ENCODE data around the gene SLC25A12.
"Not testable (repeated sequence)": the region's sequence is repeated elsewhere in the genome, so short reads cannot be mapped to it uniquely, and the experiment has no call there.

The SLC25A12 gene

GRCh38 chr2:171788316-171788993 lies 105.6 kb downstream of the SLC25A12 start:
- Histone ChIP-seq H3K4me1 (ENCODE audit: insufficient read depth, low read length) (peaks cover 38% of the 10 kb centered on the region), H3K9me3 (ENCODE audit: insufficient read depth, low read depth, low read length) (no peaks in the 10 kb centered on the region), H3K27me3 (ENCODE audit: insufficient read depth, low read length) (no peaks in the 10 kb centered on the region), H3K36me3 (ENCODE audit: insufficient read depth, low read length) (peaks cover 15% of the 10 kb centered on the region; the same call in 1 of the 2 replicates), H3K9ac (ENCODE audit: low read depth, low read length) (no peak overlapping the region), H3K27ac (ENCODE audit: low read depth, low read length) (peak overlapping the region; percentile 85; the same call in 1 of the 2 replicates), H3K4me3 (ENCODE audit: low read length) (no peak overlapping the region)
- 14% methylated on average over 6 of the region's 7 CpGs for WGBS

DNA sequence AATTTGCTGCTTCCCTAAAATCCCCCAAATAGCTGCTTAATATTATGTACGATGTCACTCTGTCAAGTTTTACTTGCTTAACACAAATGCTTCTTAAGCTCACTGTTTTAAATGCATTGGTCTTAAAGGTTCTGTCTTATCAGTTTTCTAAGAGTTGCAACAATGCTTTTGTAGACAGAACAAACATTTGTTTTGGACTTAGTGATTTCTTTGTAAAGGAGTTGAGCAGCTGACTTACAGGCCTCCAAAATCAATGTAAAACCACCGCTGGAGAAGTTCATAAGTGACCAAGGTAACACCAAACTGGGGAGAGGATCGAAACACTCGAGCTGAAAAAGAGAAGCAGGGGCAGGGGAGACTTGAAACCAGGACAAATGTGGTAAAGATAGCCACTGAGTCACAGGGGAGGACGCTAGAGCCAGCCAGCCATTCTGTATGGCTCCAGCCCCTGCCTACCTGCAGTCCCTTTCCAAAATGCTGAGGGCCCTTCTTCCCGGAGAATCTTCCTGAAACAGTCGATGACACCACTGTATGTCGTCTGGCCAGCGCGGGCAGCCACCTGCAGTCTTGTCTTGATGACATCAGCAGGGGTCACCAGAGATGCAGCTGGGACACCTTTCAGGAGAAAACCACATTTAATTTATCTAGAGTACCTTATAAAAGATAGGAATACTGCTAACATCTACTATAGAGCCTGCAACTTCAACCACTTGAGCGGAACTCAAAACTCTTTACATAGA lies 106.5 kb downstream of the SLC25A12 start:
- Histone ChIP-seq H3K27me3 (ENCODE audit: insufficient read depth, low read length) (no peaks in the 10 kb centered on the region), H3K9me3 (ENCODE audit: insufficient read depth, low read depth, low read length) (no peaks in the 10 kb centered on the region), H3K27ac (ENCODE audit: low read depth, low read length) (peak overlapping the region; percentile 39; the same call in 1 of the 2 replicates), H3K9ac (ENCODE audit: low read depth, low read length) (no peak overlapping the region), H3K4me3 (ENCODE audit: low read length) (no peak overlapping the region), H3K36me3 (ENCODE audit: insufficient read depth, low read length) (peaks cover 15% of the 10 kb centered on the region; the same call in 1 of the 2 replicates), H3K4me1 (ENCODE audit: insufficient read depth, low read length) (peaks cover 28% of the 10 kb centered on the region)
- WGBS: 59% methylated on average over 10 of the region's 11 CpGs

- Histone ChIP-seq H3K27ac (ENCODE audit: low read depth, low read length) (no peak overlapping the region), H3K27me3 (ENCODE audit: insufficient read depth, low read length) (no peaks in the 10 kb centered on the region), H3K4me3 (ENCODE audit: low read length) (no peak overlapping the region), H3K4me1 (ENCODE audit: insufficient read depth, low read length) (peaks cover 27% of the 10 kb centered on the region), H3K9ac (ENCODE audit: low read depth, low read length) (no peak overlapping the region), H3K36me3 (ENCODE audit: insufficient read depth, low read length) (peaks cover 20% of the 10 kb centered on the region; the same call in 1 of the 2 replicates), H3K9me3 (ENCODE audit: insufficient read depth, low read depth, low read length) (peaks cover 4% of the 10 kb centered on the region; the same call in 1 of the 2 replicates)
- WGBS: 65% methylated on average over 3 of the region's 3 CpGs
Measured at GRCh38 chr2:171785450-171785849, 108.6 kb downstream of the SLC25A12 start.

DNA sequence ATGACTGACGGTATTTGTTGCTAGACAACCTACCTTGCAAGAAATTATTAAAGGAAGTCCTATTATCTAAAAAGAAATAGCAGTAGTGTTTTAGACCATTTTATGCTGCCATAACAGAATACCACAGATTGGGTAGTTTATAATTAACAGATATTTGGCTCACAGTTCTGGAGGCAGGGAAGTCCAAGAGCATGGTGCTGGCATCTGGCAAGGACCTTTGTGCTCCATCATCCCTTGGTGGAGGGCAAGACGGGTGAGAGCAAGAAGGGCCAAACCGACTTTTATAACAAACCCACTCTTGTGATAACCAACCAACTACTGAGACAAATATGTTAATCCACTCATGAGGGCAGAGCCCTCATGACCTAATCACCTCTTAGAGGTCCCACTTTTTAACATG lies 115.5 kb downstream of the SLC25A12 start:
- Histone ChIP-seq H3K9ac (ENCODE audit: low read depth, low read length) (no peak overlapping the region), H3K27me3 (ENCODE audit: insufficient read depth, low read length) (no peaks in the 10 kb centered on the region), H3K9me3 (ENCODE audit: insufficient read depth, low read depth, low read length) (peaks cover 21% of the 10 kb centered on the region; the same call in 1 of the 2 replicates), H3K4me3 (ENCODE audit: low read length) (no peak overlapping the region), H3K36me3 (ENCODE audit: insufficient read depth, low read length) (0 out of 2 replicates have a peak, but pooled peaks cover 5% of the 10 kb centered on the region), H3K4me1 (ENCODE audit: insufficient read depth, low read length) (no peaks in the 10 kb centered on the region), H3K27ac (ENCODE audit: low read depth, low read length) (no peak overlapping the region)
- WGBS: 91% methylated on average over 2 of the region's 3 CpGs

- H3K27ac ChIP-seq (ENCODE audit: low read depth, low read length); H3K27me3 ChIP-seq (ENCODE audit: insufficient read depth, low read length); H3K4me1 ChIP-seq (ENCODE audit: insufficient read depth, low read length); H3K9ac ChIP-seq (ENCODE audit: low read depth, low read length); H3K36me3 ChIP-seq (ENCODE audit: insufficient read depth, low read length); H3K4me3 ChIP-seq (ENCODE audit: low read length): not testable (repeated sequence)
- 98% methylated on average over 31 of the region's 35 CpGs for WGBS
- peaks cover 41% of the 10 kb centered on the region for H3K9me3 ChIP-seq (ENCODE audit: insufficient read depth, low read depth, low read length)
Measured at GRCh38 chr2:171774581-171774980, 119.5 kb downstream of the SLC25A12 start.

DNA sequence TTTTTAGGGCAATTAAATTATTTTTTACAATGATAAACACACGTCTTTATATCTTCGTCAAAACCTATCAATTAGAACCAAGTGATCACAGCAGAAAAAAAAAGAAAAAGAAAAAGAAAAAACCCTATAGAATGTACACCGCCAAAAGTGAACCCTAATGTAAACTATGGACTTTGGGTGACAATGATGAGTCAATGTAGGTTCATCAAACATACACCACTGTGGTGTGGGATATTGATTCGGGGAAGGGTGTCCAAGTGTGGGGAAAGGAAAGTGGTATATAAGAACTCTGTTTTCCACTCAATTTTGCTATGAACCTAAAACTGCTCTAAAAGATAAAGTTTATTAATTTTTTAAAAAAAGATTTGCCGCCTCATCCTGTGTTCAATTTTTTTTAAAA lies 121.7 kb downstream of the SLC25A12 start:
- 94% methylated on average over 3 of the region's 5 CpGs for WGBS
- H3K27me3 ChIP-seq (ENCODE audit: insufficient read depth, low read length): no peaks in the 10 kb centered on the region

DNA sequence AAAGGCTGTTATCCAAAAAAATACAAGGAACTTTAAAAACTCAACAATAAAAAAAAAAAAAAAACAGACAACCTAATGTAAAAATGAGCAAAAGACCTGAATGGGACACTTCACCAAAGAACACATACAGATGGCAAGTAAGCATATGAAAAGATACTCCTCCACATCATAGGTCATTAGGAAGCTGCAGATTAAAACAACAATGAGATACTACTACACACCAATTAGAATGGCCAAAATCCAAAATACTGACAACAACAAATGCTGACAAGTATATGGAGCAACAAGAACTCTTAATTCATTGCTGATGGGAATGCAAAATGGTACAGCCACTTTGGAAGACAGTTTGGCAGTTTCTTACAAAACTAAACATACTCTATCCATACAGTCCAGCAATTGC lies 122.6 kb downstream of the SLC25A12 start:
- no peak overlapping the region for H3K4me3 ChIP-seq (ENCODE audit: low read length)
- H3K9me3 ChIP-seq (ENCODE audit: insufficient read depth, low read depth, low read length): peaks cover 28% of the 10 kb centered on the region
- H3K27ac ChIP-seq (ENCODE audit: low read depth, low read length): no peak overlapping the region
- H3K9ac ChIP-seq (ENCODE audit: low read depth, low read length): no peak overlapping the region
- no peaks in the 10 kb centered on the region for H3K27me3 ChIP-seq (ENCODE audit: insufficient read depth, low read length)
- no peaks in the 10 kb centered on the region for H3K4me1 ChIP-seq (ENCODE audit: insufficient read depth, low read length)
- H3K36me3 ChIP-seq (ENCODE audit: insufficient read depth, low read length): no peaks in the 10 kb centered on the region

More for the DNA sequence above, 121.7 kb downstream of the SLC25A12 start:
- no peaks in the 10 kb centered on the region for H3K36me3 ChIP-seq (ENCODE audit: insufficient read depth, low read length)
- H3K9ac ChIP-seq (ENCODE audit: low read depth, low read length): no peak overlapping the region
- no peak overlapping the region for H3K27ac ChIP-seq (ENCODE audit: low read depth, low read length)
- no peaks in the 10 kb centered on the region for H3K4me1 ChIP-seq (ENCODE audit: insufficient read depth, low read length)
- peaks cover 33% of the 10 kb centered on the region for H3K9me3 ChIP-seq (ENCODE audit: insufficient read depth, low read depth, low read length)
- no peak overlapping the region for H3K4me3 ChIP-seq (ENCODE audit: low read length)

- no peak overlapping the region for H3K4me3 ChIP-seq (ENCODE audit: low read length)
- no peak overlapping the region for H3K27ac ChIP-seq (ENCODE audit: low read depth, low read length)
- WGBS: 94% methylated on average over 3 of the region's 3 CpGs
- no peak overlapping the region for H3K9ac ChIP-seq (ENCODE audit: low read depth, low read length)
- no peaks in the 10 kb centered on the region for H3K9me3 ChIP-seq (ENCODE audit: insufficient read depth, low read depth, low read length)
- peaks cover 12% of the 10 kb centered on the region; the same call in 1 of the 2 replicates for H3K36me3 ChIP-seq (ENCODE audit: insufficient read depth, low read length)
- H3K27me3 ChIP-seq (ENCODE audit: insufficient read depth, low read length): no peaks in the 10 kb centered on the region
- no peaks in the 10 kb centered on the region for H3K4me1 ChIP-seq (ENCODE audit: insufficient read depth, low read length)
Measured at GRCh38 chr2:171763602-171764001, 130.4 kb downstream of the SLC25A12 start.

DNA sequence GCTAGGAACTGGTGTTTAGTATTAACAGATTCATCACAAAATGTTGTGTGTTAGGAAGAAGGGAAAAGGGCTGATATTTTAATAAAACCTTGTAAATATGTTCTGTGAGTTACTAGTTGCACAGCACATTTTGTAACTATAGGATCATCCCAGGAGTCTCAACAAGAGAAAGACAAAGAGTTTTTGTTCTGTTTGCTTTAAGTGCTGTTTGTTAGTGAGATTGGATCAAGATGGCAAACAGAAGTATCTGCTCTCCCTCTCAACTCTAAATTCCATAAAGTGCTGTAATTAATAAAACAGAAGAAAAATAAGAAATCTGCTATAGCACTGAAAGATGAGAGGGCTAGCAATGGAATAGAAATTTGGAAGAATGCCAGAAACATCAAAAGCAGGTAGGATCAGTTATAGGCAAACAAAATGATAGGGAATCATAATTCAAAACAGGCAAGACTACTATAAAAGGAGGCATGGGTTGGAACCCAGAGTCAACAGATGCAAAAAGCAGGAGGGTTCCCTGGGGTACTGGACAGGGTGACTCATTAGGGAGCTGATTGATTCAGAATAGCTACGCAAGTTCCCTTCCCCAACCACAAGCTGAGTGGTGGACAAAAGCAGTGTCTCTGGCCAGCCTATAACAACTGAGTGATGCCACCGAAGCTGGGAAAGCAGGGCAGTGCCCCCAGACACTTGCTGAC lies 131.0 kb downstream of the SLC25A12 start:
- Histone ChIP-seq H3K27me3 (ENCODE audit: insufficient read depth, low read length) (no peaks in the 10 kb centered on the region), H3K9ac (ENCODE audit: low read depth, low read length) (no peak overlapping the region), H3K4me1 (ENCODE audit: insufficient read depth, low read length) (no peaks in the 10 kb centered on the region), H3K27ac (ENCODE audit: low read depth, low read length) (no peak overlapping the region), H3K9me3 (ENCODE audit: insufficient read depth, low read depth, low read length) (no peaks in the 10 kb centered on the region), H3K36me3 (ENCODE audit: insufficient read depth, low read length) (peaks cover 12% of the 10 kb centered on the region; the same call in 1 of the 2 replicates), H3K4me3 (ENCODE audit: low read length) (no peak overlapping the region)
- WGBS: 85% methylated on average over 2 of the region's 2 CpGs

DNA sequence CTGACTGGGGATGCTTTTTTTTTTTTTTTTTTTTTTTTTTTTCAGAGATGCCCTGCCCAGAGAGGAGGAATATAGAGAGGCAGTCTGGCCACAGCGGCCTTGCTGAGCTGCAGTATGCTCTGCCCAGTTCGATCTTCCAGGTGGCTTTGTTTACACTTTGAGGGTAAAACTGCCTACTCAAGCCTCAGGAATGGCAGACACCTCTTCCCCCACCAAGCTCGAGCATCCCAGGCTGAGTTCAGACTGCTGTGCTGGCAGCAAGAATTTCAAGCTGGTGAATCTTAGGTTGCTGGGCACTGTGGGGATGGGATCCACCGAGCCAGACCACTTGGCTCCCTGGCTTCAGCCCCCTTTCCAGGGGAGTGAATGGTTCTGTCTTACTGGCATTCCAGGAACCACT lies 132.9 kb downstream of the SLC25A12 start:
- H3K36me3 ChIP-seq (ENCODE audit: insufficient read depth, low read length): peaks cover 12% of the 10 kb centered on the region; the same call in 1 of the 2 replicates
- not testable (repeated sequence) for H3K9me3 ChIP-seq (ENCODE audit: insufficient read depth, low read depth, low read length); H3K4me1 ChIP-seq (ENCODE audit: insufficient read depth, low read length); H3K4me3 ChIP-seq (ENCODE audit: low read length); H3K27me3 ChIP-seq (ENCODE audit: insufficient read depth, low read length); H3K27ac ChIP-seq (ENCODE audit: low read depth, low read length); H3K9ac ChIP-seq (ENCODE audit: low read depth, low read length)
- WGBS: 95% methylated on average over 4 of the region's 4 CpGs

DNA sequence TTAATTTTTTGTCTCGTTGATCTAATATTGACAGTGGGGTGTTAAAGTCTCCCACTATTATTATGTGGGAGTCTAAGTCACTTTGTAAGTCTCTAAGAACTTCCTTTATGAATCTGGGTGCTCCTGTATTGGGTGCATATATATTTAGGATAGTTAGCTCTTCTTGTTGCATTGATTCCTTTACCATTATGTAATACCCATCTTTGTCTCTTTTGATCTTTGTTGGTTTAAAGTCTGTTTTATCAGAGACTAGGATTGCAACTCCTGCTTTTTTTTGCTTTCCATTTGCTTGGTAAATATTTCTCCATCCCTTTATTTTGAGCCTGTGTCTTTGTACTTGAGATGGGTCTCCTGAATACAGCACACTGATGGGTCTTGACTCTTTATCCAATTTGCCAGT lies 135.3 kb downstream of the SLC25A12 start:
- H3K4me1 ChIP-seq (ENCODE audit: insufficient read depth, low read length); H3K9me3 ChIP-seq (ENCODE audit: insufficient read depth, low read depth, low read length); H3K27ac ChIP-seq (ENCODE audit: low read depth, low read length); H3K4me3 ChIP-seq (ENCODE audit: low read length); H3K9ac ChIP-seq (ENCODE audit: low read depth, low read length); H3K27me3 ChIP-seq (ENCODE audit: insufficient read depth, low read length): not testable (repeated sequence)
- peaks cover 16% of the 10 kb centered on the region; the same call in 1 of the 2 replicates for H3K36me3 ChIP-seq (ENCODE audit: insufficient read depth, low read length)
- 100% methylated on average over 1 of the region's 1 CpG for WGBS

Data from HUES64 (cell line).